IMR-90 (cell line): Measurements from ENCODE around the gene COPS2. TPM values are rescaled to one million over a fixed set of nuclear protein-coding genes. Genes with fewer than 3 reads are reported as not detected.

Source experiments
- ATAC-seq: fragments of 200-7000 bp; cut with Tn5 transposase; 2 replicates; pipeline ENCODE4 v1.9.1; 2020; ENCODE audit warnings: low read depth, mild to moderate bottlenecking, moderate library complexity
- BruUV-seq: library from RNA; stranded (reverse); fragments of 400-500 nt; replicated peaks from 2 replicates; lab custom pipeline; 2021; lab: Mats Ljungman, UMichigan
- CTCF ChIA-PET: fragments of 300-600 bp; formaldehyde crosslinking; extraction: SDS; loops from one replicate; lab custom pipeline; 2021; ENCODE audit warnings: antibody characterized with exemption; lab: Yijun Ruan, JAX
- POLR2A ChIA-PET: fragments of 300-600 bp; sonication (Branson Sonifier 250); formaldehyde crosslinking; loops from one replicate; lab custom pipeline; 2022; ENCODE audit warnings: antibody characterized with exemption; ENCODE audit not compliant: unreplicated experiment; lab: Charles Lee
- DNase-seq: peaks from one replicate; pipeline ENCODE4 v3.0.0; 2013
- H2AFZ ChIP-seq: replicated peaks from 2 replicates; pipeline ENCODE3; 2013; ENCODE audit warnings: low read length, mild to moderate bottlenecking; ENCODE audit not compliant: poor library complexity
- H2AK5ac ChIP-seq: 2 replicates; pipeline ENCODE4 v1.6.1; 2013; ENCODE audit warnings: low read depth, low read length, inconsistent platforms
- H2AK9ac ChIP-seq: replicated peaks from 2 replicates; pipeline ENCODE3; 2013; ENCODE audit warnings: mild to moderate bottlenecking, low read depth, low read length, moderate library complexity; ENCODE audit not compliant: poor library complexity
- H2BK120ac ChIP-seq: 2 replicates; pipeline ENCODE4 v1.6.1; 2013; ENCODE audit warnings: low read depth, low read length, inconsistent platforms
- H2BK15ac ChIP-seq: 3 replicates; pipeline ENCODE4 v1.6.1; 2013; ENCODE audit warnings: low read depth, low read length, inconsistent platforms
- H2BK20ac ChIP-seq: 2 replicates; pipeline ENCODE4 v1.6.1; 2013; ENCODE audit warnings: low read depth, mild to moderate bottlenecking, inconsistent platforms, low read length, moderate library complexity
- H2BK5ac ChIP-seq: 2 replicates; pipeline ENCODE4 v1.6.1; 2013; ENCODE audit warnings: mild to moderate bottlenecking, low read depth, low read length, inconsistent platforms; ENCODE audit not compliant: poor library complexity, severe bottlenecking
- H3K14ac ChIP-seq: replicated peaks from 2 replicates; pipeline ENCODE4 v1.6.1; 2013; ENCODE audit warnings: low read depth, low read length, inconsistent platforms
- H3K18ac ChIP-seq: 2 replicates; pipeline ENCODE4 v1.6.1; 2013; ENCODE audit warnings: low read depth, low read length, control low read depth
- H3K23ac ChIP-seq: 2 replicates; pipeline ENCODE4 v1.6.1; 2013; ENCODE audit warnings: low read depth, low read length, inconsistent platforms
- H3K27ac ChIP-seq: 2 replicates; pipeline ENCODE4 v1.5.1; 2013; ENCODE audit warnings: mild to moderate bottlenecking, control low read depth, low read length; ENCODE audit not compliant: insufficient read depth
- H3K27me3 ChIP-seq: 2 replicates; pipeline ENCODE4 v1.6.1; 2013; ENCODE audit warnings: low read length; ENCODE audit not compliant: control insufficient read depth, insufficient read depth
- H3K36me3 ChIP-seq: 2 replicates; pipeline ENCODE4 v1.6.1; 2013; ENCODE audit warnings: low read length, mixed read lengths; ENCODE audit not compliant: control insufficient read depth, insufficient read depth
- H3K4ac ChIP-seq: 2 replicates; pipeline ENCODE4 v1.6.1; 2013; ENCODE audit warnings: low read depth, low read length, inconsistent platforms
- H3K4me1 ChIP-seq: 2 replicates; pipeline ENCODE4 v1.6.1; 2013; ENCODE audit warnings: low read length, mixed read lengths; ENCODE audit not compliant: control insufficient read depth, insufficient read depth
- H3K4me2 ChIP-seq: 2 replicates; pipeline ENCODE4 v1.6.1; 2013; ENCODE audit warnings: low read depth, mild to moderate bottlenecking, control low read depth, low read length, moderate library complexity
- H3K4me3 ChIP-seq: 2 replicates; pipeline ENCODE4 v1.5.1; 2013; ENCODE audit warnings: low read depth, mild to moderate bottlenecking, control low read depth, low read length, moderate library complexity; ENCODE audit not compliant: insufficient read depth
- H3K56ac ChIP-seq: 2 replicates; pipeline ENCODE4 v1.6.1; 2013; ENCODE audit warnings: low read length, inconsistent platforms; ENCODE audit not compliant: insufficient read depth; ENCODE audit errors: extremely low read depth
- H3K79me1 ChIP-seq, 2 experiments: 2 replicates each; pipeline ENCODE4 v1.6.1; 2013; ENCODE audit warnings: low read length in 2 of 2, inconsistent platforms in 1 of 2, low read depth in 1 of 2
- H3K9ac ChIP-seq: 2 replicates; pipeline ENCODE4 v1.6.1; 2013; ENCODE audit warnings: low read depth, low read length, control low read depth
- H3K9me1 ChIP-seq: 2 replicates; pipeline ENCODE4 v1.6.1; 2013; ENCODE audit warnings: low read length, inconsistent platforms; ENCODE audit not compliant: insufficient read depth
- H3K9me3 ChIP-seq: 2 replicates; pipeline ENCODE4 v1.6.1; 2013; ENCODE audit warnings: low read length; ENCODE audit not compliant: control insufficient read depth, insufficient read depth
- H4K20me1 ChIP-seq: 2 replicates; pipeline ENCODE4 v1.6.1; 2013; ENCODE audit warnings: low read length, inconsistent platforms; ENCODE audit not compliant: insufficient read depth
- H4K5ac ChIP-seq: 2 replicates; pipeline ENCODE4 v1.6.1; 2013; ENCODE audit warnings: mild to moderate bottlenecking, low read depth, low read length, control low read depth
- H4K8ac ChIP-seq, 2 experiments: 2 replicates each; pipeline ENCODE4 v1.6.1; 2013; ENCODE audit warnings: low read depth in 2 of 2, low read length in 2 of 2, control low read depth in 1 of 2, inconsistent platforms in 1 of 2
- H4K91ac ChIP-seq: 2 replicates; pipeline ENCODE4 v1.6.1; 2013; ENCODE audit warnings: low read depth, low read length, inconsistent platforms; ENCODE audit not compliant: insufficient read depth
- CEBPB ChIP-seq: IDR thresholded peaks from 2 replicates; pipeline ENCODE4 v1.6.1; 2012; ENCODE audit warnings: low read depth, low read length, improper control_type of control experiment
- CHD1 ChIP-seq: IDR thresholded peaks from 2 replicates; pipeline ENCODE4 v1.6.1; 2012; ENCODE audit warnings: low read depth, low read length, improper control_type of control experiment
- FOS ChIP-seq: fragments of 150-350 bp; IDR thresholded peaks from 2 replicates; pipeline ENCODE4 v1.6.1; 2016; ENCODE audit warnings: low read depth, low read length
- MAFK ChIP-seq: IDR thresholded peaks from 2 replicates; pipeline ENCODE4 v1.6.1; 2012; ENCODE audit warnings: low read depth, low read length, improper control_type of control experiment
- MAZ ChIP-seq: IDR thresholded peaks from 2 replicates; pipeline ENCODE4 v1.6.1; 2012; ENCODE audit warnings: low read depth, mild to moderate bottlenecking, low read length, improper control_type of control experiment, moderate library complexity, borderline replicate concordance
- POLR2A ChIP-seq: IDR thresholded peaks from 2 replicates; pipeline ENCODE4 v1.6.1; 2012; ENCODE audit warnings: mild to moderate bottlenecking, low read depth, low read length
- RFX5 ChIP-seq: IDR thresholded peaks from 2 replicates; pipeline ENCODE4 v1.8.0; 2012; ENCODE audit warnings: low read depth, mild to moderate bottlenecking, low read length, moderate library complexity
- SMC3 ChIP-seq: fragments of 150-350 bp; IDR thresholded peaks from 2 replicates; pipeline ENCODE4 v1.6.1; 2016; ENCODE audit warnings: low read depth, mild to moderate bottlenecking, antibody characterized with exemption, low read length, moderate library complexity
- dilution Hi-C: fragments of 300-500 bp; cut with HindIII; formaldehyde crosslinking; loops from one replicate; pipeline ENCODE4 v1.14.3; 2018; ENCODE audit warnings: low sequenced_read_pairs; ENCODE audit not compliant: unreplicated experiment
- in situ Hi-C: fragments of 300-500 bp; cut with MboI; formaldehyde crosslinking; loops from 3 replicates; pipeline ENCODE4 v1.14.3; 2019; ENCODE audit warnings: low sequenced_read_pairs, inconsistent platforms, mixed read lengths
- intact Hi-C: fragments of 100-400 bp; cut with micrococcal nuclease; formaldehyde crosslinking; loops from 2 replicates; pipeline ENCODE4 v1.10.0; 2022
- polyA plus RNA-seq, 3 experiments: library from polyadenylated mRNA; depleted of rRNA; stranded (reverse); fragments of >200 nt; gene quantifications; 2 replicates each; pipeline ENCODE4 v1.2.3, GENCODE V29; 2012; ENCODE audit warnings: low replicate concordance in 1 of 3
- total RNA-seq: library from RNA; depleted of rRNA; stranded (reverse); fragments of >200 nt; gene quantifications from 2 replicates; pipeline ENCODE4 v1.2.3, GENCODE V29; 2012
- TF ChIP-seq, protein P1 (sequence below): fragments of 150-350 bp; IDR thresholded peaks from 2 replicates; pipeline ENCODE4 v1.6.1; 2016; ENCODE audit warnings: low read depth, mild to moderate bottlenecking, low read length, moderate library complexity, borderline replicate concordance

Gene COPS2
- total and polyA plus RNA-seq, 2 of the 4 experiments (the other 2 are of a cell fraction) = 54.6 to 75.6 TPM

DNA sequence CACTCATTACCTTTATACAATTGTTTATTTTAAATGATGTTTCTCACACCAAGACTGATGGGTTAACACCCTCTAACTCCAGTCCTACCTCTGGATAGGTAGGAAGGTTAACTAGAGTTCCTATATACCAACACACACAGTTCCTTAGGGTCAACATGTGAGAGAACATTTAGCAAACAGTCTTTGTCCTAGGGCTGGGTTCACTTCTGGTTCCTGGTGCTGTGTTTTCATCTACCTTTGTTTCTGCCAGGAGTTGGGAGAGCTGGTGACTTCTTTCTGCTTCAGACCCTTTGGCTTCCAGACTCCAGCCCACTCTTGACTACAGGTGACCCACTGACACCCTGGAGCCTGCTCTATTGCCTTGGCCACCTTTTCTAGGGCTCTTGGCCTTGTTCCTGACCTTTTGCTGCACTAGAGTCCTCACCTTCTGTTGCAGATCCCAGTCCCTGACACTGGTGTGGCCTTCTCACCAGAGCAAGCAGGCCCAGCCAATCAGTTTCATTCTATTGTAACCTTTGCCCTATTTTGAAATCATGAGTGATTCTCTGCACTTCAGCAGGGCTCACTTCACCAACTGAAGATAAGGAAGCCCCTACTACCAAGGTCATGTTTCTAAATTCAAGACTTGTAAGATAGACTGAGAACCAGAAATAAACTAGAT, 59.2 kb downstream of the COPS2 start:
- no peaks in the 10 kb centered on the region for H3K27me3 ChIP-seq
- dilution Hi-C loops = no loop called here
- H2AK9ac ChIP-seq = no peak overlapping the region
- no peak overlapping the region for H3K27ac ChIP-seq
- H3K9me1 ChIP-seq = peaks cover 4% of the 10 kb centered on the region; the same call in 1 of the 2 replicates
- no peak overlapping the region for H3K9ac ChIP-seq
- H2AK5ac ChIP-seq = no peak overlapping the region
- H3K4me1 ChIP-seq = no peaks in the 10 kb centered on the region
- in situ Hi-C loops = no loop called here
- DNase-seq (no peak), ATAC-seq (no peak)
- H4K8ac ChIP-seq = no peak overlapping the region
- no peak overlapping the region for H3K4me2 ChIP-seq
- TF ChIP-seq, protein P1, sequence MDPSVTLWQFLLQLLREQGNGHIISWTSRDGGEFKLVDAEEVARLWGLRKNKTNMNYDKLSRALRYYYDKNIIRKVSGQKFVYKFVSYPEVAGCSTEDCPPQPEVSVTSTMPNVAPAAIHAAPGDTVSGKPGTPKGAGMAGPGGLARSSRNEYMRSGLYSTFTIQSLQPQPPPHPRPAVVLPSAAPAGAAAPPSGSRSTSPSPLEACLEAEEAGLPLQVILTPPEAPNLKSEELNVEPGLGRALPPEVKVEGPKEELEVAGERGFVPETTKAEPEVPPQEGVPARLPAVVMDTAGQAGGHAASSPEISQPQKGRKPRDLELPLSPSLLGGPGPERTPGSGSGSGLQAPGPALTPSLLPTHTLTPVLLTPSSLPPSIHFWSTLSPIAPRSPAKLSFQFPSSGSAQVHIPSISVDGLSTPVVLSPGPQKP = no peak
- TF ChIP-seq MAZ (no peak), RFX5 (no peak), CHD1 (no peak), FOS (no peak), CEBPB (no peak), POLR2A (no peak), MAFK (no peak), SMC3 (no peak)
- H4K20me1 ChIP-seq = no peaks in the 10 kb centered on the region
- intact Hi-C loops = no loop called here
- CTCF ChIA-PET = interaction anchor here (0.6 to 1.7 kb wide), 2 partner anchors 13 to 858 kb away, joined by 3 to 7 read pairs; no protein-coding TSS in a partner anchor
- H3K36me3 ChIP-seq = 0 out of 2 replicates have a peak, but pooled peaks cover 3% of the 10 kb centered on the region
- no peak overlapping the region for H3K23ac ChIP-seq
- no peak overlapping the region for H2BK15ac ChIP-seq
- peaks cover 0 to 5% of the 10 kb centered on the region in 2 experiments; a peak in 2 of 4 replicates for H3K79me1 ChIP-seq
- no peak overlapping the region for H4K5ac ChIP-seq
- BruUV-seq = no TSS peak
- no peak overlapping the region for H2BK120ac ChIP-seq
- H2AFZ ChIP-seq = no peak overlapping the region
- H3K56ac ChIP-seq = no peak overlapping the region
- no peak overlapping the region for H2BK5ac ChIP-seq
- H3K4ac ChIP-seq = no peak overlapping the region
- H4K91ac ChIP-seq = no peak overlapping the region
- H3K18ac ChIP-seq = no peak overlapping the region
- no peaks in the 10 kb centered on the region for H3K9me3 ChIP-seq
- no peak overlapping the region for H2BK20ac ChIP-seq
- H3K14ac ChIP-seq = no peak overlapping the region
- no peak overlapping the region for H3K4me3 ChIP-seq
- POLR2A ChIA-PET = no interaction called here
